ENCODE data around the gene SPIN1.

- TF ChIP-seq CTCF (IDR thresholded peaks at IDR 0.05; ENCODE audit: borderline replicate concordance, extremely low read depth, low read length, poor library complexity, severe bottlenecking) (no peak), EZH2 (IDR thresholded peaks at IDR 0.05; ENCODE audit: borderline replicate concordance, low read depth, low read length, severe bottlenecking) (no peak)
Observed at GRCh38 chr9:88429595-88430430, 41.6 kb downstream of the SPIN1 start.
